ENCODE measurements around the gene SYNPO.

Gene SYNPO

GRCh38 chr5:150608991-150609390 lies 31.5 kb upstream of the SYNPO start:
- no peak for DNase-seq (ENCODE audit: low spot score)

- no peak for DNase-seq (ENCODE audit: low spot score)
Observed at GRCh38 chr5:150609843-150610584, 30.4 kb upstream of the SYNPO start.

GRCh38 chr5:150611026-150611425 lies 29.4 kb upstream of the SYNPO start:
- DNase-seq (ENCODE audit: low spot score), result no peak

- no peak for DNase-seq (ENCODE audit: low spot score)
Observed at GRCh38 chr5:150612405-150612804, 28.1 kb upstream of the SYNPO start.

GRCh38 chr5:150612905-150613670 lies 27.4 kb upstream of the SYNPO start:
- no peak for DNase-seq (ENCODE audit: low spot score)

- DNase-seq (ENCODE audit: low spot score), result no peak
Observed at GRCh38 chr5:150613991-150614660, 26.3 kb upstream of the SYNPO start.

- no peak for DNase-seq (ENCODE audit: low spot score)
Observed at GRCh38 chr5:150614661-150615060, 25.8 kb upstream of the SYNPO start.

- no peak for DNase-seq (ENCODE audit: low spot score)
Observed at GRCh38 chr5:150615141-150615699, 25.2 kb upstream of the SYNPO start.

GRCh38 chr5:150616024-150616470 lies 24.4 kb upstream of the SYNPO start:
- DNase-seq (ENCODE audit: low spot score), result no peak

- no peak for DNase-seq (ENCODE audit: low spot score)
Observed at GRCh38 chr5:150616506-150616905, 24.0 kb upstream of the SYNPO start.

- no peak for DNase-seq (ENCODE audit: low spot score)
Observed at GRCh38 chr5:150618163-150618562, 22.3 kb upstream of the SYNPO start.

GRCh38 chr5:150618588-150619281 lies 21.7 kb upstream of the SYNPO start:
- no peak for DNase-seq (ENCODE audit: low spot score)

- no peak for DNase-seq (ENCODE audit: low spot score)
Observed at GRCh38 chr5:150619359-150620230, 20.9 kb upstream of the SYNPO start.

- no peak for DNase-seq (ENCODE audit: low spot score)
Observed at GRCh38 chr5:150621301-150621700, 19.2 kb upstream of the SYNPO start.

GRCh38 chr5:150622157-150622556 lies 18.3 kb upstream of the SYNPO start:
- no peak for DNase-seq (ENCODE audit: low spot score)

GRCh38 chr5:150623152-150623877 lies 17.1 kb upstream of the SYNPO start:
- DNase-seq (ENCODE audit: low spot score), result no peak

GRCh38 chr5:150623878-150624216 lies 16.6 kb upstream of the SYNPO start:
- no peak for DNase-seq (ENCODE audit: low spot score)

- no peak for DNase-seq (ENCODE audit: low spot score)
Observed at GRCh38 chr5:150624334-150625163, 15.9 kb upstream of the SYNPO start.

- DNase-seq (ENCODE audit: low spot score), result no peak
Observed at GRCh38 chr5:150625164-150625535, 15.3 kb upstream of the SYNPO start.
